KOPT-K1 (cell line): Measurements from ENCODE around the gene APLP1.

Source experiments
- H3K27ac ChIP-seq: fragments of 200-600 bp; sonication (generic); 2 replicates; pipeline ENCODE4 v1.5.1; 2016; ENCODE audit warnings: antibody characterized with exemption, mild to moderate bottlenecking, low read depth, low read length; ENCODE audit not compliant: poor library complexity, severe bottlenecking
- H3K36me3 ChIP-seq: fragments of 200-600 bp; sonication (generic); 2 replicates; pipeline ENCODE4 v1.5.1; 2017; ENCODE audit warnings: antibody characterized with exemption, mild to moderate bottlenecking, low read length, moderate library complexity; ENCODE audit not compliant: insufficient read depth
- H3K9me3 ChIP-seq: fragments of 200-600 bp; sonication (generic); 2 replicates; pipeline ENCODE4 v1.5.1; 2017; ENCODE audit warnings: antibody characterized with exemption, low read length, mild to moderate bottlenecking; ENCODE audit not compliant: insufficient read depth, poor library complexity, severe bottlenecking

APLP1 gene

GRCh38 chr19:35925501-35925900, 57.1 kb downstream of the APLP1 start:
- Histone ChIP-seq H3K27ac (no peak overlapping the region), H3K36me3 (no peaks in the 10 kb centered on the region), H3K9me3 (peaks cover 4% of the 10 kb centered on the region)

- Histone ChIP-seq H3K36me3 (no peaks in the 10 kb centered on the region), H3K9me3 (peaks cover 4% of the 10 kb centered on the region), H3K27ac (no peak overlapping the region)
These were observed 60.1 kb downstream of the APLP1 start for GRCh38 chr19:35928507-35928906.
